Measurements from ENCODE around the gene CARMIL1.

DNA sequence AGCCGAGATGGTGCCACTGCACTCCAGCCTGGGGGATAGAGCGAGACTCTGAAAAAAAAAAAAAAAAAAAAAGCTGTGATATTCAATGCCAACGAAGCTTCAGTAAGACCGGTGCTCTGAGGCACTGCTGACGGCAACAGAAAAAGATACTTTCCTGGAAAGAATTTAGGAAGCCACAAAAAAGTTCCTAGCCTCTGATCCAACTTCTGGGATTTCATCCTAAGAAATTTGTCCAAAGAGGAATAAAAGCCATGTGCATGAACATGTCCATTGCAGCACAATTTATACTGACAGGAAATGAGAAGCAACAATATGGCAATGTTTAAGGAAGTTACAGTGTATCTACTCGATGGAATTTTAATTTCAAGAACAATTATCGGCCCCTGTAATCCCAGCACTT, 24.5 kb upstream of the CARMIL1 start:
- TF ChIP-seq, protein P1, sequence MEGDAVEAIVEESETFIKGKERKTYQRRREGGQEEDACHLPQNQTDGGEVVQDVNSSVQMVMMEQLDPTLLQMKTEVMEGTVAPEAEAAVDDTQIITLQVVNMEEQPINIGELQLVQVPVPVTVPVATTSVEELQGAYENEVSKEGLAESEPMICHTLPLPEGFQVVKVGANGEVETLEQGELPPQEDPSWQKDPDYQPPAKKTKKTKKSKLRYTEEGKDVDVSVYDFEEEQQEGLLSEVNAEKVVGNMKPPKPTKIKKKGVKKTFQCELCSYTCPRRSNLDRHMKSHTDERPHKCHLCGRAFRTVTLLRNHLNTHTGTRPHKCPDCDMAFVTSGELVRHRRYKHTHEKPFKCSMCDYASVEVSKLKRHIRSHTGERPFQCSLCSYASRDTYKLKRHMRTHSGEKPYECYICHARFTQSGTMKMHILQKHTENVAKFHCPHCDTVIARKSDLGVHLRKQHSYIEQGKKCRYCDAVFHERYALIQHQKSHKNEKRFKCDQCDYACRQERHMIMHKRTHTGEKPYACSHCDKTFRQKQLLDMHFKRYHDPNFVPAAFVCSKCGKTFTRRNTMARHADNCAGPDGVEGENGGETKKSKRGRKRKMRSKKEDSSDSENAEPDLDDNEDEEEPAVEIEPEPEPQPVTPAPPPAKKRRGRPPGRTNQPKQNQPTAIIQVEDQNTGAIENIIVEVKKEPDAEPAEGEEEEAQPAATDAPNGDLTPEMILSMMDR (IDR thresholded peaks at IDR 0.05) = no peak
- TF ChIP-seq POLR2A (IDR thresholded peaks at IDR 0.05) = no peak

All from breast epithelium (tissue), 3 donors.